GM18519 (cell line): ENCODE results near the gene SPDYC.
"Not testable (repeated sequence)": the region's sequence is repeated elsewhere in the genome, so short reads cannot be mapped to it uniquely, and the experiment has no call there.

Experiments used
- ATAC-seq: cut with Tn5 transposase; IDR thresholded peaks from one replicate; pipeline ENCODE4 v1.9.1; 2021; ENCODE audit warnings: mild to moderate bottlenecking, moderate library complexity; ENCODE audit not compliant: unreplicated experiment, low FRiP score

SPDYC gene

DNA sequence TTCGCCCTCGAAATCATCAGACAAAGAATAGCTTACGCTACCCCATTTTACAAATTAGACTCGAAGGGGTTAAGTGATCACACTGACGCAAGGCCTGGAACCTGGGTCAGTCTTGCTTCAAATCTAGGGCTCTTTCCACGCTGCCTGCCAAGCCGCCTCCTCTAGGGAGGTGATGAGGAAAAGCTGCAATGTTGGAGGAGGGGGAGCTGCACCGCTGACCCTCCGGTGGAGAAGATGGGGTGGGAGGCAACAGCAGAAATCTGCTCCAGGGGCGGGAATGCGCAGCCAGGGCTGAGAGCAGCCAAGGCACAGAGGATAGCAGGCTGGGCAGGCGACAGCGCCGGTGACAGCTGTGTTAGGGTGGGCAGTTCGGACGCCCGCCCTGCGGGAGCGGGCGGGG, 36.3 kb upstream of the SPDYC start:
- ATAC-seq = no peak

DNA sequence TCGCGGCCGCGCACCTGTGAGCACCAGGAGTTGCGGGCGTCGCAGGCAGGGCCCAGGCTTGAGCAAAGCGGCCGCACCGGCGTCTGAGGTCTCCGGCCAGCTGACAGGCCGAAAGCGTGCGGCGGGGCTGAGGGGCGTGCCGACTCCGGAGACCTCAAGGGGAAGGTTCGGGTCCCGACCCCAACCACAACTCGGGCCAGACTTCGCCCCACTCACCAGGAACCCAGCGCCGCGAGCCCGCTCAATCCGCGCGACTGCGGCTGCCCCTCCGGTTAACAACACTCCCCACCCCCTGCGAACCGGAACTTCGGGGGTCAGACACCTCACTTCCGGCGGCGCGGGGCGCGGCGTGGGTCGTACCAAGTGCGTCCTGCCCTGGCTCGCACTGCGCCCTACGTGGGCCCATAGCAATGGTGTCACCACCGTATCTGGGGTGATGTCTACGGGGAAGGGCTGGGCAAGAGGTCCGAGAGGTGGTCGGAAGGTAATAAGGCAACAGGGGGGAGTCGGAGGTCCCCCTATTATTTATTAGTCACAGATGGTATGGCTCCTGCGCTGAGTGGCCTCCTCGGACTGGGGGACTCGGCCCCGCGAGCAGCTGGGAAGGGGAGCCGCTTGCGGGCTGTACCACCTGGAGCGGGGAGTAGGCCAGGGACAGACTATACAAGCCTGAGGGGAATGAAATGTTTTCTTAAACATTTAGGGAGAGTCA, 35.6 kb upstream of the SPDYC start, which contains the start of gene SYVN1:
Gene SYVN1 (minus strand): TSS at position 280 of the 712 bp plus-strand sequence. CDS start 918 bp downstream, outside the sequence.
- ATAC-seq = no peak

DNA sequence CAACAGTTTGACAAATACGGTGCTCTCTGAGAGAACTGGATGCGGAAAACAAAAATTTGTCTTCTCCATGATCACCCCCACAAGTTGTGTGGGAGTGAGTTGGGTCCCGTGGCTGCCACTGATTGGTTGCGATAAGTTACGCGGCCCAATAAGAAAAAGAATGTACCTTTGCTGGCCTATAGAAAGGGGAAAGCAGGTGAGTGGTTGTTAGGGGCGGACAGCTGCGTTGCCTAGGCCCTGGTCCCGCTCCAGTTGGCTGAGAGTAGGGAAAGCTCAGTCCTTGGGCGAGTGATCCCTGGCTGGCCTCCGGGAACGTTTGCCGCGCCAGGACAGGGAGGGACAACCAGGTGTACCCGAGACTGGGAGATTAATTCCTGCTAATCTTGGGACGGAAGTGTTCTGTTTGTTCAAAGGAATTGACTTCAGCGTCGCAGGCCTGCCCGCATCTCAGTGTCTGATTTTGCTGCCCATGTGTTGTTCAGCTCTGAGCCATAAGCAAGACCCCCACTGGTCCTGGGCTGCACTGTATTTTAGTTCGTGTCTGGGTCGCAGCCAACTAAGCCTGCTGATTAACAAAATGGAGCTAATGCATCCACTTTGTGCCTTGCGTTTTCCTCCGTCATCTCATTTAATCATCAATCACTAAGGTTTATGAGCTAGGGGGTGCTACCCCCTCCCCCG, 34.9 kb upstream of the SPDYC start:
- ATAC-seq = no peak

DNA sequence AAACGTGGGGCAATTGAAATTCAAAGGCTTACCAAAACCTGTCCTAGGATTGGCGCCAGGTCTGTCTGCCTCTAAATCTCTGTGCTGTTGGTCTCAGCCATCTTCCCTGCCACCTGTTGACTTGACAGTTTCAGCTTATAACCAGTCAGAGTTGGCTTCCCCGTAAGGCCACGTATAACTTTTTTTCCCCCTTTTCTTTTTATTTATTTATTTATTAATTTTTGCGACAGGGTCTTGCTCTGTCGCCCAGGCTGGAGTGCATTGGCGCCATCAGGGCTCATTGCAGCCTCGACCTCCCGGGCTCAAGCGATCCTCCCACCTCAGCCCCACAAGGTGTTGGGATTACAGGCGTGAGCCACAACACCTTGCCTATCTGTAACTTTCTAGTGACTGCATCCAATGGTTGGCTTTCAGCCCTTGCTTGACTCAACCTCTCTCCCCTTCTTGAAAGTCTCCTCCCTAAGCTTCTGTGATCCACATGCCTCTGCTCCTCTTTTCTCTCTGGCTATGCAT, 34.3 kb upstream of the SPDYC start:
- ATAC-seq = no peak

DNA sequence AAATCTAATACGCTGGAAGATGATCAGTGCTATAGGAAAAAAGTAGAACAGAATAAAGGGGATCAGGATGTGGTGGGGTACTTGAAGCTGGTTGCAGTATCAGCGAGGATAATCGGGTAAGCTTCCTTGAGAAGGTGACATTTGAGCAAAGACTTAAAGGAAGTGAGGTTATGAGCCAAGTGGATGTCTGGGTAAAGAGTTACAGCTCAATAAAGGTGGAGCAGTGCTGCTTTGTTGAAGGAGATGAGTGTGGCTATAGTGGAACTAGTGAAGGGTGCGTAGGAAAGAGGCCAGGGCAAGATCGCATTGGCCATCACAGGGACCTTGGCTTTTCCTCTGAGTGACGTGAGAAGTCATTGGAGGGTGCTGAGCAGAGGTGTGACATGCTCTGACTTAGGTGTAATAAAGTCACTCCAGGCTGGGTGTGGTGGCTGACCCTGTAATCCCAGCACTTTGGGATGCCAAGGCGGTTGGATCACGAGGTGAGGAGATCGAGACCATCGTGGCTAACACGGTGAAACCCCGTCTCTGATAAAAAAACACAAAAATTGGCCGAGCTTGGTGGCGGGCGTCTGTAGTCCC, 33.4 kb upstream of the SPDYC start:
- no peak for ATAC-seq

DNA sequence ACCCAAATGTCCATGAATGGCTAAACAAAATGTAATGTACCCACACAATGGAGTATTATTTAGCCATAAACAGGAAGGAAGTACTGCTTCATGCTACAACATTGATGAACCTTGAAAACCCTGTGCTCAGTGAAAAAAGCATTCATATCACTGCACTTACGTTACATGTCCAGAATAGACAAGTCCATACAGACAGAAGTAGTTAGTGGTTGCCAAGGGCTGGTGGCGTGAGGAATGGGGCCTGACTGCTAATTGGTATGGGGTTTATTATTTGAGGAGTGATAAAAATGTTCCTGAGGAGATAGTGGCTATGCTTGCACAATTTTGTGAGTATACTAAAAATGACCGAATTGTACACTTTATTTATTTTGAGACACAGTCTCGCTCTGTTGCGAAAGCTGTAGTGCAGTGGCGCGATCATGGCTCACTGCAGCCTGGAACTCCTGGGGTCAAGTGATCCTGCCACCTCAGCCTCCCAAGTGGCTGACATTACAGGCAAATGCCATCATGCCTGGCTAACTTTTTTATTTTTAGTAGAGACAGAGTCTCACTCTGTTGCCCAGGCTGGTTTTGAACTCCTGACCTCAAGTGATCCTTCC, 28.0 kb upstream of the SPDYC start:
- ATAC-seq = no peak

DNA sequence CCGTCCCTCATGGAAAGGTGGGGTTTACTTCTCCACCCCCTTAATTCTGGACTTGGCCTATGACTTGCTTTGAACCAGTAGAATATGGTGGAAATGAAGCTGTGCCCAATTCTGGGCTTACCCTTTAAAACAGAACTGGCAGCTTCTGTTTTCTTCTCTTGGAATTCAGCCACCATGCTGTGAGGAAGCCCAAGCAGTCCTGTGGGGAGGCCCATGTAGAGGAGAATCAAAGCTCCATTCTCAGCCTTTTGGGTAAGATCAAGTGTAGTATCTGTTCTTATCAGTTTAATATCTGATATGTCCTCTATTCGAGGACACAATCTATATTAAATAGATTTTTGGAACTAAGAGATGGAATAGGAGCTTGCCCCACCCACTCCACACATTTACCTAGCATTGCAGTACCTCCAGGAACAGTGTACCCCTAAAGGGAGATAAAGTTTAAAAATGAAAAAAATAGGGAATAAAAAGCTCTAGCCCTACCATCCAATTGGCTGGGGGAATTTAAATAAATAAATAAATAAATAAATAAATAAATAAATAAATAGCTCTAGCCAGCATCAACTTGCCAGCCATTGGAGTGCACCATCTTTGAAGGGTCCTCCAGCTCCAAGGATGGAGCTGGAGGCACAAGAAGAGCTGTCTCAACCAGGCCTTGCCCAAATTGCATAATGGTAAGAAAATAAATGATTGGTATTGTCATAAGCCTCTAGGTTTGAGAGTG, 22.5 kb upstream of the SPDYC start:
- ATAC-seq = no peak

DNA sequence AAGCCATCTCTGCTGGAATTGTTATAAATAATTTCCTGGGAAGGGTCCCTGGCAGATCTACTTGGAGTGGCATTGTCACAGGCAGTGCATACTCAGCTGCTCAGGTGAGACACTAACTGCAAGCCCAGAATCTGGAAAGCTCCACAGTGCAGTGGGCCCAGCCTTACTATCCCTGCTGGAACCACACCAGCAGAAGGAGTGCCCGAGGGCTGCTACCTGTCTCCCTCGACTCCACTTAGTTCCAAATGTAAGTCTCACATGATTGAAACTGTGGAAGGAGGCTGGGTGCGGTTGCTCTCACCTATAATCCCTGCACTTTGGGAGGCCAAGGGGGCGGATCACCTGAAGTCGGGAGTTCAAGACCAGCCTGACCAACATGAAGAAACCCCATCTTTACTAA, 21.4 kb upstream of the SPDYC start:
- no peak for ATAC-seq

DNA sequence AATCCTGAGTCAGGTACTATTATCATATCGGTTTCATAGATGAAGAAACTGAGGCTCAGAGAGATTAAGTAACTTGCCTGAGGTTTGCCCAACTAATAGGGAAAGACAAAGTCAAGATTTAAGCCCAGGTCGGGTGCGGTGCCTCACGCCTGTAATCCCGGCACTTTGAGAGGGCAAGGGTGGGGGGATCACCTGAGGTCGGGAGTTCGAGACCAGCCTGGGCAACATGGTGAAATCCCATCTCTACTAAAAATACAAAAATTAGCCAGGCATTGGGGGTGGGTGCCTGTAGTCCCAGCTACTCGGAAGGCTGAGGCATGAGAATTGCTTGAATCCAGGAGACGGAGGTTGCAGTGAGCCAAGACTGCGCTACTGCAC, 19.9 kb upstream of the SPDYC start:
- ATAC-seq = not testable (repeated sequence)

DNA sequence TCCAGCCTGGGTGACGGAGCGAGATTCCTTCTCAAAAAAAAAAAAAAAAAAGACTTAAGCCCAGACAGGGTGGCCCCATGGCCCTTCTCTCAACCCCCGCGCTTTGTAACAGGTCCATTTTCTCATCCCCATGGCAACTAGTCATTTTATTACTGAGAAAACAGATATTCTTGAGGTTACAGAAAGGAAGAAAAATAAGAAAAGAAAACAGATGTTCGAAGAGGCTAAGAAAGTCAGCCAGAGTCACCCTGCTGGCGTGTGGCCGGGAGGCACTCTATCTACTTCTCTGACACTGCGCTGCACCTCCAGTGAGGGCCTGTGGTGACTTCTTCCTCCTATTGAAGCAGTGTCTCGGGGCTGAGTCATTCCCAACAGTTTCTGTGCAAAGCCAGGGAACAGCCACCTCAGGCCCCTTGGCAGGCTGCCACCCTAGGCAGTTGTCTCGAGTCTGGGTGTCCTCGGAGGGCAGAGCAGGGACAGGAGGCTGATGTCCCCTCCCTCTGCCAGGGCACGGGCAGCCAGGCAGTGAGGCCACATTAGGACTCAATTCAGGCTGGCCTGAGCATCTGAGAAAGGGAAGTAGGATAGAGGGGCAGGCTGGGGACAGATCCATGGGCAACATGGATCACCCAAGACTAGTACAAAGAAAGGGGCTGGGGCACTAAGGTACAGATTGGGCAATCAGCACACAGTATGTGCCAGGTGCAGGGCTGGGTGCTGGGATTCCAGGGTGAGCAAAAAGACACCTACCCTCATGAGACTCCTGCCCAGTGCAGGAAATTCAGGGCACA, 19.3 kb upstream of the SPDYC start:
- no peak for ATAC-seq

DNA sequence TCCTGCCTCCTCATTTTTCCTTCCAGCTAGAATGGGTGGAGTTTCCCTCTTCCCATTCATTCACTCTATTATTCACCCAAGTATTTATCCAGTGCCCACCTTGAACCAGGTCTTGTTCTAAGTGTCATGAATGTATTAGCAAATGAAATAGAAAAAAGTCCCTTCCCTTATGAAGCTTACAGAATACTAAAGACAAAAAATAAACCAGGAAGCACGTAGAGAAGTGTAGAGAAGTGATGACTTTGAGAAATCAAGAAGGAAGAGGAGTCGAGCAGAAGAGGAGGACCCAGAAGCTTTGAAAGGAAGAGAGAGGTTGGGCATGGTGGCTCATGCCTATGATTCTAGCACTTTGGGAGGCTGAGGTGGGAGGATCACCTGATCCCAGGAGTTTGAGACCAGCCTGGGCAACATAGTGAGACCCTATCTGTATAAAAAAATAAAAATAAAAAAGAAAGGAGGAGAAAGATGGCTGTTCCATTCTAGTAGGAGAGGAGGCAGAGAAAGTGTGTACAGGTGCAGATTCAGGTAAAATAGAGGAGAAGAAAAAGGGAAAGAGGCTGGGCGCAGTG, 18.6 kb upstream of the SPDYC start:
- ATAC-seq = no peak

DNA sequence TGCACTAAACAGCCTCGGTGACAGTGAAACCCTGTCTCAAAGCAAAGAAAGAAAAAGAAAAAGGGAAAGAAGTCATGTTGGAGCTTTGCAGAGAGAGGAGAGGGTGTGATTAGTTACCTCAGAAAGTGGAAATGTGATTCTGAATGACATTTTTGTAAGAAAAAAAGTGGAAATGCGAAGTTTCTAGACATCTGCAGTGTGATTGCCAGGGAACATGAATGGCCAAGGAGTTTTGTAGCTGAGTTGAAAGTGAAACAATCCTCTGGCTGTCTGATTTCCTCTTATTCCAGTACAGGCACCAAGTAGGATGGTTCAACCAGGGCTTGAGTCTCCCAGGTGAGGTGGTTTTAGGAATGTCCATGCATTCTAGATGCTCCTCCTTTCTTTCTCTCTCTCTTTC, 17.9 kb upstream of the SPDYC start:
- no peak for ATAC-seq

DNA sequence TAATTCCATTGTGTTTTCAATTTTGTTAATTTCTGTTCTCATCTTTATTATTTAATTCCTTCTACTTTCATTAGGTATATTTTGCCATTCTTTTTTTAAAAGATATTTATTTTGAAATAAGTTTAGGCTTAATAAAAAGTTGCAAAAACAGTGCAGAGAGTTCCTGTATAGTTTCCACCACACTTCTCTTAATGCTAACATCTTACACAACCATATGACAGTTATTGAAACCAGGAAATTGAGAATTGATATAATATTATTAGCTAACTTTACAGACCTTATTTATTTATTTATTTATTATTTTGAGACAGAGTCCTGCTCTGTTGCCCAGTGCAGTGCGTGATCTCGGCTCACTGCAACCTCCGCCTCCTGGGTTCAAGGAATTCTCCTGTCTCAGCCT, 13.8 kb upstream of the SPDYC start:
- ATAC-seq = no peak

DNA sequence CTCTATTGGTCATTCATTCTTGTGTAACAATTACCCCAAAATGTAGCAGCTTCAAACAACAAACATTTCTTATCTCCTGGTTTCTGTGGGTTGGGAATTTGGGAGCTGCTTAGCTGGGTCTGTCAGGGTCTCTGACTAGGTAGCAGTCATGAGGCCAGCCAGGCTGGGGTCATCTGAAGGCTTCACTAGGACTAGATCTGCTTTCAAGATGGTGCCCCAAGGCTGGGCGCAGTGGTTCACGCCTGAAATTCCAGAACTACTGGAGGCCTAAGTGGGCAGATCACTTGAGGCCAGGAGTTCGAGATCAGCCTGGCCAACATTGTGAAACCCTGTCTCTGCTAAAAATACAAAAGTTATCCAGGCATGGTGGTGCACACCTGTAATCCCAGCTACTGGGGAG, 13.1 kb upstream of the SPDYC start:
- no peak for ATAC-seq

DNA sequence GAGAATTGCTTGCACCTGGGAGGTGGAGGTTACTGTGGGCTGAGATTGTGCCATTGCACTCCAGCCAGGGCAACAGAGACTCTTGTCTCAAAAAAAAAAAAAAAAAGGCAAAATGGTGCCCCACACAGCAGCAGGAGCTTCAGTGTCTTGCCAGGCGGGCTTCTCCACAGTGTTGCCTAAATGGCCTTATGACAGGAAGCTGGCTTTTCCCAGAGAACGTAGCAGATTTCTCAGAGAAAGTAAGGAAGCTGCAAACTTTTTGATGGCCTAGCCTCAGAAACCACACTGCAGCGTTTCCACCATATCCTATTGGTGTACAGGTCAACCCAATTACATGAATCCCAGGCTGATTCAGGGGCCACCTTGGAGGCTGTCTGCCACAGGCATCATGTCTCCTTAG, 12.7 kb upstream of the SPDYC start:
- no peak for ATAC-seq

DNA sequence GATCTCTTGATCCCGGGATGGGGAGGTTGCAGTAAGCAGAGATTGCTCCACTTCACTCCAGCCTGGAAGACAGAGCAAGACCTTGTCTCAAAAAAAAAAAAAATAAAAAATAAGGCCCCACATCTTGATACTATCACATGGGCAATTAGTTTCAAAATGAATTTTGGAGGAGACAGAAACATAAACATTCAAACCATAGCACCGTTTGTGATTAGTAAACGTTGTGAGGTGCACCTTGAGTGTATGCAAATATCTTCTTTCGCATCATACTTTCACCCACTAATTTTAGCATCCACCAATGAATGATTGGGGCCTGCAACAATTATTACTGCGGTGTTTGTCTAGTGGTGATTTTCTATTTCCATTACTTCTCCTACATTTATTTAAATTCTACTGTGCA, 11.0 kb upstream of the SPDYC start:
- no peak for ATAC-seq

DNA sequence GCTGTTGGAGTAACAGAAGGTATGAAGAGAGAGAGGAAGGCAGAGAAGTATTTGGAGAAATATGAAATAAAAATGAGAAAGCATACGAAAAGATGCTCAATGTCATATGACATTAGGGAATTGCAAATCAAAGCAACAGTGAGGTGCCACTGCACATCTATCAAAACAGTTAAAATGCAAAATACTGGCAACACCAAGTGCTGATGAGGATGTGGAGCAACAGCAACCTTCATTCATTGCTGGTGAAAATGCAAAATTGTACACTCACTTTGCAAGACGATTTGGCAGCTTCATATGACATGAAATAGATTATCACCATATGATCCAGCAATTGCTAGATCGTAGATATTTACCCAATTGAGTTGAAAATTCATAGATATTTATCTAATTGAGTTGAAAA, 9.4 kb upstream of the SPDYC start:
- ATAC-seq = no peak

DNA sequence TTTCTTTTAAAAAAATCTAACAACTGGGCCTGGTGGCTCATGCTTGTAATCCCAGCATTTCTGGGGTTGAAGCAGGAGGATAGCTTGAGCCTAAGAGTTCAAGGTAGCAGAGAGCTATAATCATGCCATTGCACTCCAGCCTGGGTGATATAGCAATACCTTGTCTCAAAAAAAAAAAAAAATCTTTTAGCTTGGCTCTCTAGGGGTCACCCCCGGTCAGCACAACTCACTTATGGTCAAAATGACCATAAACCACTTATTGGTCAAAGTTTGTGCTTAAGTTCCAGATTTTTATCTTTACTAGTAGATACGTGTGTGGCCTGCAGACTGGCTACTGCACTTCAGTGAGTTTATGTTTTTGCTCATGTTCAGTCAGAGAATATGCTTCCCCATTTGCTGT, 6.3 kb upstream of the SPDYC start:
- no peak for ATAC-seq

DNA sequence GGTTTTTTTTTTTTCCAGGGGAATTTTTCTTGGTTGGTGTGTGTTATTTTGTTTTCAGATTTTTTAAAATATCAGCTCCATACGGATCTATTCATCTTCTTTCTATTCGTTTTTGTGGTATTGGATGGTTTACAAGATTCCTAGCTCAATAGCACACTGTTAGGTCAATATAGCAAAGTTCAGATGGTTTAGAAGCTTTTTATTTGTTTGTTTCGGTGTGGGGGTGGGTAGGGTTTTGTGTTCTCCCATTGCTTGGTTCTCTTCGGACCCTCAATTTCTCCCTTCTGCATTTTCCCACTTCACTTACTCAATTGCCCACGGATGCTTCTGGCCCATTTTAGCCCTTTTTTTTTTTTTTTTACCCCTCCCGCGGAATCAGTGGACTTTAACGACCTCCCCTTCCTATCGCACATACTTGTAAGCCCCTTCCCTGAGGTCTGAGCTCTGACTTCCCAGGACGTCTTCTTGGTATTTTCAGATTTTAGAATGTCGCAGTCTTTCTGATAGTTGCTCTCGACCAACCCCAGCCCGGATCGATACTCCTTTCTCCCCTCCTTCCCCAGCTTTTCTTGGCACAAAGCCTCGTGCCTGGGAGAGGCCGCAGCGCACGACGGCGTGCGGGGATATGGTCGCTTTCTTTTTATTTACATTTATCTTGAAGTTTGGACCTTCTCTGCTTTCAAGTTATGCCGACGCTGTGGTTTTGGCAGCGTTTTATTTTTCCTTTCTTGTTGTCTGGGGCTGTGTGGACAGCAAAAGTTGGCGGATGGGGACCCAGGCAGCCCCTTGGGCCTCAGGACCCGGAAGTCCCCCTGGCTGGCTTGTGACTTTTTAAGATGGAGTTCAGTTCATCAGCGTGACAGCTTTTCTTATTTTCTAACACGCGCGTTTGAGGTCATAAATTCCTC, 4.4 kb upstream of the SPDYC start:
- ATAC-seq = no peak
